Skeletal muscle tissue (tissue), 5 donors: ENCODE data around the gene PRTG. TPM values are rescaled to one million over a fixed set of nuclear protein-coding genes. Genes with fewer than 3 reads are reported as not detected.

ENCODE experiments used
- H3K27ac ChIP-seq: one replicate; pipeline ENCODE4 v1.7.0; 2013; ENCODE audit warnings: mild to moderate bottlenecking, low read depth, low read length, inconsistent platforms
- H3K27me3 ChIP-seq, 3 donors: one replicate each; pipeline ENCODE4 v1.7.0; 2013; ENCODE audit warnings: low read length in 3 of 3; ENCODE audit not compliant: control insufficient read depth in 3 of 3, insufficient read depth in 3 of 3
- H3K36me3 ChIP-seq, 3 donors: one replicate each; pipeline ENCODE4 v1.7.0; 2013; ENCODE audit warnings: low read length in 3 of 3; ENCODE audit not compliant: control insufficient read depth in 3 of 3, insufficient read depth in 3 of 3
- H3K4me1 ChIP-seq, 3 donors: one replicate each; pipeline ENCODE4 v1.7.0; 2013; ENCODE audit warnings: low read length in 3 of 3, mild to moderate bottlenecking in 3 of 3; ENCODE audit not compliant: control insufficient read depth in 3 of 3, insufficient read depth in 3 of 3
- H3K4me3 ChIP-seq, 3 donors: one replicate each; pipeline ENCODE4 v1.7.0; 2013; ENCODE audit warnings: low read length in 3 of 3
- H3K9ac ChIP-seq, 3 donors: one replicate each; pipeline ENCODE4 v1.7.0; 2013; ENCODE audit warnings: low read length in 3 of 3, mild to moderate bottlenecking in 3 of 3, moderate library complexity in 2 of 3, low read depth in 1 of 3
- H3K9me3 ChIP-seq, 3 donors: one replicate each; pipeline ENCODE4 v1.7.0; 2013; ENCODE audit warnings: low read length in 3 of 3; ENCODE audit not compliant: control insufficient read depth in 3 of 3
- small RNA-seq: library from RNA; depleted of rRNA; stranded (forward); fragments of <200 nt; gene quantifications from one replicate; pipeline ENCODE3, GENCODE V24; 2014
- total RNA-seq: library from RNA; depleted of rRNA; stranded (reverse); fragments of >200 nt; gene quantifications from one replicate; pipeline ENCODE4 v1.2.3, GENCODE V29; 2014
- donor health status: Osteomylitis.

The PRTG gene
- total RNA-seq, 1 donor from 2014 or later, result 4.7 TPM

- H3K36me3 ChIP-seq, result no peaks in the 10 kb centered on the region
- no peak overlapping the region for H3K4me3 ChIP-seq
- no peaks in the 10 kb centered on the region for H3K9me3 ChIP-seq
- H3K27me3 ChIP-seq, result no peaks in the 10 kb centered on the region
- no peaks in the 10 kb centered on the region for H3K4me1 ChIP-seq
- H3K9ac ChIP-seq, result no peak overlapping the region
- no peak overlapping the region for H3K27ac ChIP-seq
These were observed 180.4 kb downstream of the PRTG start for GRCh38 chr15:55562601-55563000.

Small RNA genes within 50 kb of the gene (small RNA-seq; reads per million reads assigned to genes)
- gene AC009997.1, result not detected

Other genes starting within 250 kb of the PRTG start
- gene DNAAF4, start 234.9 kb downstream of the PRTG start, total RNA-seq, result 1.6 TPM
- 10.4 TPM for gene PYGO1, start 154.8 kb downstream of the PRTG start, total RNA-seq